ENCODE measurements around the gene HDGFL3. TPM values are rescaled to one million over a fixed set of nuclear protein-coding genes. Genes with fewer than 3 reads are reported as not detected.

Gene HDGFL3
- total and polyA plus RNA-seq, 9 of the 15 experiments (the other 6 are each of a cell fraction or from before 2014, with no cell fraction given): 6.7 to 42.0 (median 31.4) TPM

DNA sequence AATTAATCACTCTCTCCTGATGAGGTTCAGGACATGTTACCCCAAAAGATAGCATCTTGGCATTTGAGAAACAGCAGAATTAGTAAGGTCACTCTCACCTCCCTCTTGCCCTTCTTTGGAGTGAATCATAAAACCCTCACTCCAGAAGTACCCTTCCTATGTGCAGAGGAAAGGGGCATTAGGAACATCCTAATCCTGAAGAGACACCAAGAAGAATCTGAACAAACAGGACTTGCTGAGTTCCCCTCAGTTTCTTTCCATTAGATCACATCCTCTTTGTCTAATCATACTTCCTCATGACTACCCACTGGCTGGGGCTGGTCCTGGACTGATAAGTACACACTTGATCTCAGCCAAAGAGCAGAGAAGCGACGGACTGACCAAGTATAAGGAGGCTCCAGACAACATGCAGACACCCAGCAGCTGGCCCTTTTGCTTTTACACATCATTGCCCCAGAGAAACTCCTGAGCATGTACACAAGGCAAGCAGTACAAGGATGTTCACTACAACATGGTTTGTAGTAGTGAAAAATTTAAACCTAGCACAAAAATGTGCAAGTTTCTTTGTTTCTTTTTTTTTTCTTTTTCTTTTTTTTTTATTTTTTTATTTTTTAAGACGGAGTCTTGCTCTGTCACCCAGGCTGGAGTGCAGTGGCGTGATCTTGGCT, 115.2 kb downstream of the HDGFL3 start (continued):
- no peak for TF ChIP-seq CREB5 (CRISPR knock-in tag; IDR thresholded peaks at IDR 0.05)
- TF ChIP-seq NR2C1 (IDR thresholded peaks at IDR 0.05): 0 out of 2 replicates have a peak, but pooled peaks have one; percentile 25
- no peak for TF ChIP-seq NR2C1 (tag; IDR thresholded peaks at IDR 0.05)
- TF ChIP-seq FOSL1 (tag; conservative IDR thresholded peaks at IDR 0.05): peak; percentile 80
- TF ChIP-seq ZNF124 (CRISPR knock-in tag; IDR thresholded peaks at IDR 0.05): no peak
- TF ChIP-seq ZNF212 (CRISPR knock-in tag; IDR thresholded peaks at IDR 0.05): no peak
- no peak for TF ChIP-seq RBM39 (optimal IDR thresholded peaks at IDR 0.05; ENCODE audit: low read depth, low read length)
- TF ChIP-seq HMBOX1 (IDR thresholded peaks at IDR 0.05): peak; percentile 95
- no peak for TF ChIP-seq ZNF224 (CRISPR knock-in tag; IDR thresholded peaks at IDR 0.05)
- 0 out of 2 replicates have a peak, but pooled peaks have one; percentile 43 for TF ChIP-seq MBD2 (IDR thresholded peaks at IDR 0.05; ENCODE audit: borderline replicate concordance, low read depth)
- TF ChIP-seq POU5F1 (IDR thresholded peaks at IDR 0.05; ENCODE audit: borderline replicate concordance, low read depth, low read length, partially characterized antibody): no peak
- TF ChIP-seq, protein P1, sequence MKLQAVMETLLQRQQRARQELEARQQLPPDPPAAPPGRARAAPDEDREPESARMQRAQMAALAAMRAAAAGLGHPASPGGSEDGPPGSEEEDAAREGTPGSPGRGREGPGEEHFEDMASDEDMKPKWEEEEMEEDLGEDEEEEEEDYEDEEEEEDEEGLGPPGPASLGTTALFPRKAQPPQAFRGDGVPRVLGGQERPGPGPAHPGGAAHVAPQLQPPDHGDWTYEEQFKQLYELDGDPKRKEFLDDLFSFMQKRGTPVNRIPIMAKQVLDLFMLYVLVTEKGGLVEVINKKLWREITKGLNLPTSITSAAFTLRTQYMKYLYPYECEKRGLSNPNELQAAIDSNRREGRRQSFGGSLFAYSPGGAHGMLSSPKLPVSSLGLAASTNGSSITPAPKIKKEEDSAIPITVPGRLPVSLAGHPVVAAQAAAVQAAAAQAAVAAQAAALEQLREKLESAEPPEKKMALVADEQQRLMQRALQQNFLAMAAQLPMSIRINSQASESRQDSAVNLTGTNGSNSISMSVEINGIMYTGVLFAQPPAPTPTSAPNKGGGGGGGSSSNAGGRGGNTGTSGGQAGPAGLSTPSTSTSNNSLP (IDR thresholded peaks at IDR 0.05; ENCODE audit: borderline replicate concordance, low read depth, low read length): no peak; the same call in 1 of the 2 replicates
- TF ChIP-seq THAP12 (CRISPR knock-in tag; IDR thresholded peaks at IDR 0.05): no peak
- peak; percentile 74 for TF ChIP-seq ZNF239 (CRISPR knock-in tag; IDR thresholded peaks at IDR 0.05)
- peak; percentile 51 for TF ChIP-seq FOXJ2 (tag; IDR thresholded peaks at IDR 0.05)
- TF ChIP-seq MCM2 (IDR thresholded peaks at IDR 0.05; ENCODE audit: low read depth): no peak
- TF ChIP-seq DACH1 (IDR thresholded peaks at IDR 0.05; ENCODE audit: partially characterized antibody): peak; percentile 69
- peak; percentile 79 to 83 for TF ChIP-seq KDM1A (IDR thresholded peaks at IDR 0.05)
- TF ChIP-seq, protein P2, sequence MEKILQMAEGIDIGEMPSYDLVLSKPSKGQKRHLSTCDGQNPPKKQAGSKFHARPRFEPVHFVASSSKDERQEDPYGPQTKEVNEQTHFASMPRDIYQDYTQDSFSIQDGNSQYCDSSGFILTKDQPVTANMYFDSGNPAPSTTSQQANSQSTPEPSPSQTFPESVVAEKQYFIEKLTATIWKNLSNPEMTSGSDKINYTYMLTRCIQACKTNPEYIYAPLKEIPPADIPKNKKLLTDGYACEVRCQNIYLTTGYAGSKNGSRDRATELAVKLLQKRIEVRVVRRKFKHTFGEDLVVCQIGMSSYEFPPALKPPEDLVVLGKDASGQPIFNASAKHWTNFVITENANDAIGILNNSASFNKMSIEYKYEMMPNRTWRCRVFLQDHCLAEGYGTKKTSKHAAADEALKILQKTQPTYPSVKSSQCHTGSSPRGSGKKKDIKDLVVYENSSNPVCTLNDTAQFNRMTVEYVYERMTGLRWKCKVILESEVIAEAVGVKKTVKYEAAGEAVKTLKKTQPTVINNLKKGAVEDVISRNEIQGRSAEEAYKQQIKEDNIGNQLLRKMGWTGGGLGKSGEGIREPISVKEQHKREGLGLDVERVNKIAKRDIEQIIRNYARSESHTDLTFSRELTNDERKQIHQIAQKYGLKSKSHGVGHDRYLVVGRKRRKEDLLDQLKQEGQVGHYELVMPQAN (IDR thresholded peaks at IDR 0.05; ENCODE audit: borderline replicate concordance): peak; percentile 32; the same call in 1 of the 2 replicates
- no peak for TF ChIP-seq XRCC5 (IDR thresholded peaks at IDR 0.05; ENCODE audit: low read depth, low read length)
